ENCODE data around the gene ZNF630. TPM values are rescaled to one million over a fixed set of nuclear protein-coding genes. Genes with fewer than 3 reads are reported as not detected.

Gene ZNF630
- total RNA-seq, 1 experiment from 2014 or later: 1.5 TPM

DNA sequence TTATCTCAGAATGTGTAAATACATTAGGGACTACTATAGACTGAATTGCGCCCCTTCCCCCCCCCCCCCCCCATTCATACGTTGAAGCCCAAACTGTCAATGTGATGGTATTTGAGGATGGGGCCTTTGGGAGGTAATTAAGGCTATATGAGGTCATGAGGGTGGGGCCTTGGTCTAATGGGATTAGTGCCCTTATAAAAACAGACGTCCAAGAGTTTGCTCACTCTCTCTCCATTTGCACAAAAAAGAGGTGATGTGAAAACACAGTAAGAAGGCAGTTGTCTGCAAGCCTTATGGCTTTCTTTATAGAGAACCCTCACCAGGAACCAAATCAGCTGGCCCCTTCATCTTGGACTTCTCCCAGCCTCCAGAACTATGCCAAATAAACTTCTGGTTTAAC lies 49.3 kb downstream of the ZNF630 start:
- Histone ChIP-seq H3K18ac (ENCODE audit: insufficient read length, low read depth, low read length) (no peak overlapping the region), H3K9me3 (ENCODE audit: control insufficient read depth, low read depth, low read length) (peaks cover 20% of the 10 kb centered on the region), H3K23ac (ENCODE audit: insufficient read length, low read depth, low read length) (no peak overlapping the region), H4K8ac (replicated peaks; ENCODE audit: insufficient read length, low read depth, low read length) (no peak overlapping the region), H3T11ph (ENCODE audit: low read length) (no peak overlapping the region), H3K4ac (ENCODE audit: low read depth, low read length) (no peak overlapping the region), H2BK5ac (ENCODE audit: insufficient read length, low read length) (no peak overlapping the region), H3K14ac (ENCODE audit: insufficient read depth, low read length) (no peak overlapping the region), H2BK15ac (ENCODE audit: low read depth, low read length) (no peak overlapping the region), H3K79me2 (ENCODE audit: insufficient read depth, low read length) (no peaks in the 10 kb centered on the region), H2AFZ (ENCODE audit: low read length) (no peak overlapping the region), H3K9ac (ENCODE audit: extremely low read depth, insufficient read length, low read length) (no peak overlapping the region), H4K20me1 (ENCODE audit: control insufficient read depth, insufficient read depth, insufficient read length) (no peaks in the 10 kb centered on the region), H2BK12ac (ENCODE audit: insufficient read length, low read depth, low read length) (no peak overlapping the region), H3K79me1 (ENCODE audit: insufficient read depth, low read depth, low read length, poor library complexity, severe bottlenecking) (no peaks in the 10 kb centered on the region), H3K27ac (ENCODE audit: insufficient read length, low read depth, low read length) (no peak overlapping the region), H4K5ac (ENCODE audit: insufficient read length, low read depth, low read length) (no peak overlapping the region), H2BK120ac (ENCODE audit: low read depth, low read length, poor library complexity, severe bottlenecking) (no peak overlapping the region), H3K56ac (ENCODE audit: insufficient read length, low read depth, low read length) (no peak overlapping the region), H3K4me1 (ENCODE audit: insufficient read depth, low read length) (no peaks in the 10 kb centered on the region), H2BK20ac (ENCODE audit: low read depth, low read length, poor library complexity, severe bottlenecking) (no peak overlapping the region), H3K4me2 (ENCODE audit: insufficient read depth, insufficient read length, low read length) (no peak overlapping the region), H3K23me2 (ENCODE audit: insufficient read length, low read depth, low read length, poor library complexity, severe bottlenecking) (no peaks in the 10 kb centered on the region), H4K91ac (ENCODE audit: insufficient read length, low read depth, low read length) (no peak overlapping the region), H3K27me3 (ENCODE audit: insufficient read depth, low read length) (no peaks in the 10 kb centered on the region), H2AK5ac (ENCODE audit: insufficient read length, low read length) (no peak overlapping the region)
- no peaks in the 10 kb centered on the region; the same call in 1 of the 2 replicates for H3K27me3 Mint-ChIP-seq (ENCODE audit: low read depth)
- DNase-seq: no peak
- TF ChIP-seq, protein P1, sequence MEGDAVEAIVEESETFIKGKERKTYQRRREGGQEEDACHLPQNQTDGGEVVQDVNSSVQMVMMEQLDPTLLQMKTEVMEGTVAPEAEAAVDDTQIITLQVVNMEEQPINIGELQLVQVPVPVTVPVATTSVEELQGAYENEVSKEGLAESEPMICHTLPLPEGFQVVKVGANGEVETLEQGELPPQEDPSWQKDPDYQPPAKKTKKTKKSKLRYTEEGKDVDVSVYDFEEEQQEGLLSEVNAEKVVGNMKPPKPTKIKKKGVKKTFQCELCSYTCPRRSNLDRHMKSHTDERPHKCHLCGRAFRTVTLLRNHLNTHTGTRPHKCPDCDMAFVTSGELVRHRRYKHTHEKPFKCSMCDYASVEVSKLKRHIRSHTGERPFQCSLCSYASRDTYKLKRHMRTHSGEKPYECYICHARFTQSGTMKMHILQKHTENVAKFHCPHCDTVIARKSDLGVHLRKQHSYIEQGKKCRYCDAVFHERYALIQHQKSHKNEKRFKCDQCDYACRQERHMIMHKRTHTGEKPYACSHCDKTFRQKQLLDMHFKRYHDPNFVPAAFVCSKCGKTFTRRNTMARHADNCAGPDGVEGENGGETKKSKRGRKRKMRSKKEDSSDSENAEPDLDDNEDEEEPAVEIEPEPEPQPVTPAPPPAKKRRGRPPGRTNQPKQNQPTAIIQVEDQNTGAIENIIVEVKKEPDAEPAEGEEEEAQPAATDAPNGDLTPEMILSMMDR (conservative IDR thresholded peaks at IDR 0.05): no peak
- H3K36me3 Mint-ChIP-seq (ENCODE audit: insufficient read depth in 1 of 3, low read depth in 3 of 3): peaks cover 0 to 5% (median 0%) of the 10 kb centered on the region in 3 experiments; a peak in 3 of 7 replicates
- peaks cover 53 to 58% of the 10 kb centered on the region in 2 experiments for H3K9me3 Mint-ChIP-seq
- no peak overlapping the region; a peak in 1 of 5 replicates for H3K4me3 Mint-ChIP-seq
- WGBS (ENCODE audit: extremely low coverage, insufficient read length, low lambda C conversion rate): no CpG with 5 or more reads among the region's 3 CpGs
- no peak overlapping the region for H3K27ac Mint-ChIP-seq
- H3K4me1 Mint-ChIP-seq: peaks cover 4 to 7% of the 10 kb centered on the region in 2 experiments
